GM19467 (cell line): ENCODE results near the gene CDK13.

ENCODE experiments used
- ATAC-seq: cut with Tn5 transposase; IDR thresholded peaks from one replicate; pipeline ENCODE4 v1.9.1; 2021; ENCODE audit warnings: mild to moderate bottlenecking, moderate library complexity; ENCODE audit not compliant: unreplicated experiment

CDK13 gene

GRCh38 chr7:40008223-40008815 lies 58.3 kb downstream of the CDK13 start:
- ATAC-seq, result no peak

- no peak for ATAC-seq
Measured at GRCh38 chr7:40009301-40009700, 59.2 kb downstream of the CDK13 start.

DNA sequence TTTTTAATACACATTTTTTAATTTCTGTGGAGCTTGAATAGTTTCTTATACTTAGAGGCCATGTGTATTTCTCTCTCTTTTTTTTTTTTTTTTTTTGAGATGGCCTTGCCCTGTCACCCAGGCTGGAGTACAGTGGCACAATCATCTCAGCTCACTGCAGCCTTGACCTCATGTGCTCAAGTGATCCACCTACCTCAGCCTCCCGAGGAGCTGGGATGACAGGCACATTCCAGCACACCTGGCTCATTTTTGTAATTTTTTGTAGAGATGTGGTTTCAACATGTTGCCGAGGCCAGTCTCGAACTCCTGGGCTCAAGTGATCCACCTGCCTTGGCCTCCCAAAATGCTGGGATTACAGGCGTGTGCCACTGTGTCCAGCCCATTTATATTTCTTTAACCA lies 64.3 kb downstream of the CDK13 start:
- ATAC-seq, result no peak

GRCh38 chr7:40015790-40016296 lies 65.8 kb downstream of the CDK13 start:
- peak; percentile 91 for ATAC-seq

GRCh38 chr7:40019558-40019957 lies 69.5 kb downstream of the CDK13 start:
- ATAC-seq, result no peak

DNA sequence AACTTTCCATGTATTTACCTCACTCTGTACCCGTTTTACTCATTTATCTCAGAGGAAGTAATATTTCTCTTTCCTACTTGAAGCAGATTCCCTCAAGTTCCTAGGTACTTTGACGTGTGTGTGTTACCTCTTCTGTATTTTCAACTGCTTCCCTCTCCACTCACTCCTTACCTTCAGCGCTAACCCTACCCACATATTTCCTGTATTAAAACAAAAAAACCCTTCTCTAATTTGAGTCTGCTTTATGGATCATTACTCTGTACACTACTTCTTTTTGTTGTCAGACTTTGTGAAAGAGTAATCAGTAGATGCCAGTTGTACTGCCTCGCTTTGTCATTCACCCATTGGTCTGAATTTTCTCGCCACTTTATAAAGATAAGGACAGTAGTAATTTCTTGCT lies 74.0 kb downstream of the CDK13 start:
- no peak for ATAC-seq

DNA sequence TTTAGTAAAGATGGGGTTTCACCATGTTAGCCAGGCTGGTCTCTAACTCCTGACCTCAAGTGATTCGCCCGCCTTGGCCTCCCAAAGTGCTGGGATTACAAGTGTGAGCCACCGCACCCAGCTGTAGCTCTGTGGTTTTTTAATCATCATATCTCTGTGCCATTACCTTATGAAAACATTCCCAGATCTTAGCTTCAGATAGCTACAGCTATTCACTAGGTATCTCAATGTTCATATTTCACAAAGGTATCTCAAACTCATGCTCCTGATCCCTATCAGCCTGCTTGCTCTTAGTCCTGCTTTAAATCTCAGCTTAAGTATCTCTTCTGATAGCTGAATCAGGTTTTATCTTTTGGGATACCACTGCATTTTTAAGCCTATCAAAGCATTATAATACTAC lies 74.8 kb downstream of the CDK13 start:
- ATAC-seq, result no peak

- ATAC-seq, result no peak
Measured at GRCh38 chr7:40027545-40027944, 77.5 kb downstream of the CDK13 start.

DNA sequence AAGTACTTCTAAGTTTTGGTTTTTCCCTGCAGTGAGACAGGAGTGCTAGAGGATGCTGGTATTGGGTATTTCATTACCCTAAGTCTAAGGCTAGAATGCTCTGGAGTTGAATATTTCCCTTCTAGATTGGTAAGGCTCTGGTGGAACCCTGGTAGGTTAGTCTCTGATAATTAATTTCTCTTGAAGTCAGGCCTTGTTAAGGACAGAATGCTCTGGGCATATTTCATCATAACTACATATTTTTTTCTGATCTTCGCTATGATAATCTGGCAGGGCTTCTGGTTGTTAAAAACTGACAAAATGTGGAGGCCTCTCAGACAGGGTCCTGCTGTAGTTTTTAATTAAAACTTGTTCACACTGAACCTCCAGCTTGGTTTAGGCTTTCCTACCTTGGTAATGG lies 83.8 kb downstream of the CDK13 start:
- ATAC-seq, result no peak

GRCh38 chr7:40041456-40041855 lies 91.4 kb downstream of the CDK13 start:
- no peak for ATAC-seq

- ATAC-seq, result no peak
Measured at GRCh38 chr7:40043164-40043563, 93.1 kb downstream of the CDK13 start.

DNA sequence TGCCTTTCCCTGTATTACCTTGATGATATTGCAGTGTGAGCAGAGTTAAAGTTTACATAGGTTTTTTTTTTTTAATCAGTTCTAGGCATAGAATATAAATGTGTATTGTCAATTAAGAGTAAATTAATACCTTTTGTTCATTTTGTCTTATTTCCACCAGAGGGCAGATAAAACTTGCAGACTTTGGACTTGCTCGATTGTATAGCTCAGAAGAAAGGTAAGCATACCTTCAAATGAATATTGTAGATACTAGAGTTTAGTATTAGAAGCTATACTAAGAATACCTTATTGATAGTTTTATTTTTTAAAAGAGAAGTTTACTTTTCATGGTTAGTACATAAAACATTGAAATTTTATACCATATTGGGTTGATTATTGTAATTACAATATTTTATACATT lies 97.6 kb downstream of the CDK13 start:
- no peak for ATAC-seq

DNA sequence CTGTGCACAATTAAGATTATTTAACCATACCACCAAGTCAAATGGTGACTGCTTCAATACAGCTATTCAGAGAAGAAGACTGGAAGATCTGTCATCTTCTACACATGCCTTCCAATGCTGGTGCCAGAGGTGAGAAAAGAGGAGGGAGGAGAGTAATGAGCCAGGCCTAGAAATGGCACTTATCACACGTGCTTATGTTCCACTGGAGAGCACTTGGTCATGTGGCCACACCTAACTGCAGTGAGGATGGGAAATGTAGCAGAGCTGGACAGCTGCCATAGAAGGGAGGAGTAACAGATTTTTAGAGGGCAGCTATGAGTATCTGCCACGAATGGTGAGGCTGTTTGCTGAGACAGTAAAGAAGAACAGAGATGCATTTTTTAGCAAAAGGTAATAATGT lies 107.2 kb downstream of the CDK13 start:
- no peak for ATAC-seq

DNA sequence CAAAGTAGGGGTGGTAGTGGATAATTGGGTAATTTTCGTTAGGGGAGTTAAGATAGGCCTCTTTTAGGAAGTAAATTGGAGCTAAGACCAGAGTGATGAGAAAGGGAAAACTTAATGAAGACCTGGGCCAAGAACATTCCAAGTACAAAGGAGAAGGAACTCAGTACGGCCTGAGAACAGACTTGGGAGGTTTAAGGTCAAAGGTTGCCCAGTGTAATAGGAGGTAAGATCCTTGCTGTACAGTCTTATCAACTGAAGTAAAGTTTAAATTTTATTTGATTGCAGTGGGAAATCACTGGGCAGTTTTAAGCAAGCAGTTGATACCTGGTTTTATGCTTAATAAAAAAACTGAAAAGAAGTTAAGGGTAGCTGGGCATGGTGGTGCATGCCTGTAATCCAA lies 108.0 kb downstream of the CDK13 start:
- ATAC-seq, result no peak

DNA sequence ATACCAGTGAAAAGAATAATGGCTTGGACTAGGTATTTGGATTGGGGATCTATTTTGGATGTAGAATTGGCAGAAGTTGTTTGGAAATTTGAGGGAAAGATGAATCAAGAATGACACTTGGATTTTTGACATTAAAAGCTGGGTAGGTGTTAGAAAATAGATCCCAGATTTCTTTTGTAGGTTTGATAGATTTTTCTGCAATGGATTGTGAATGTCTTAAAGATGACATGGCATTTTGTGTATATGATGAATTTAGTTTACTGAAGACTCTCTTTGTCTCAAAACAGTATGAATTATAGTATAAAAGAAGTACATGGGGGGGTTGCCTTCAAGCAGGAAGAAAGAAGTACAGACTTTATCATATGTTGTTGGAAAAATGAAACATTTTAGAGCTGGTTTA lies 108.6 kb downstream of the CDK13 start:
- no peak for ATAC-seq

- ATAC-seq, result no peak
Measured at GRCh38 chr7:40059057-40059456, 109.0 kb downstream of the CDK13 start.

DNA sequence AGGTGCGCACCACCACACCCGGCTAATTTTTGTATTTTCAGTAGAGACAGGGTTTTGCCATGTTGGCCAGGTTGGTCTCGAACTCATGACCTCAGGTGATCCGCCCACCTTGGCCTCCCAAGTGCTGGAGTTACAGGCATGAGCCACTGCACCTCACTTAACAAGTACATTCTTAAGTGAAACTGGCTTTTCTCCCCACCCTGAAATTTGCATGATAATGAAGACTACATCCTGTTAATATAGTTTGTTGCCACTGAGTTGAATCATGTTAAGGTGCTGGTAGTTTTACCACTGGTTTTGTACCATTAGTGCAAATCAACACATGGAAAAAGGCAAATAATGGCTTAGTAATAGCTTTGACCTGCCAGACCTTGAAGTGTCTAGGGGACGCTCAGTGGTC lies 122.2 kb downstream of the CDK13 start:
- no peak for ATAC-seq

DNA sequence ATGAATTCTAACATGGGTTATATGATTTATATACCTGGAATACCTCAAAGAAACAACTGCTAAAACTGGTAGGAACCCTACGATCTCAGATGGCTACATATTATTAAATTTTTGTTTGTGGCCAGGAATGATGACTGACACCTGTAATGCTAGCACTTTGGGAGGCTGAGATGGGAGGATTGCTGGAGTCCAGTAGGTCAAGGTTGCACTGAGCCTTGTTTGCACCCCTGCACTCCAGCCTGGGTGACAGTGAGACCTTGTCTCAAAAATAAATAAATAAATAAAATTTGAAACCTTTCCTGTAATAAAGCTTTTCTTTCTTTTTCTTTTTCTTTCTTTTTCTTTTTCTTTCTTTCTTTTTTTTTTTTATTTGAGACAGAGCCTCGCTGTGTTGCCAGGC lies 123.2 kb downstream of the CDK13 start:
- no peak for ATAC-seq

- no peak for ATAC-seq
Measured at GRCh38 chr7:40077849-40078248, 127.8 kb downstream of the CDK13 start.

DNA sequence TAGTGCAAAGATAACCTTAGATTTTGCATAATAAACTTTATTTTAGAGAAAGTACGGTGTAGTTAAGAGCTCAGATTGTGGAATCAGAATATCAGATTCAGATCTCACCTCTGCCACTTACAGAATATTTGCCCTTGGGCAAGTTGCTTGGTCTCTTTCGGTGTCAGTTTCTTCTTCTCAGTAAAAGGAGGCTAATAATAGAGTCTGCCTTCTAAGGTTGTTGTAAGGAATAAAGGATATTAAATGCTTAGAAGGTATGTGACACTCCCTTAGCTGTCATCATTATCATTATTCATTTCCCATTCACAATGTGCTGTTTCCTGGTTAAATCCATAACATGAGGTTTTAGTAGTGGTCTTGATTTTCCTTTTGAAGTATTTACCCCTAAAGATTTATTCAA lies 142.1 kb downstream of the CDK13 start:
- ATAC-seq, result no peak

GRCh38 chr7:40093631-40094350 lies 143.7 kb downstream of the CDK13 start:
- ATAC-seq, result no peak

DNA sequence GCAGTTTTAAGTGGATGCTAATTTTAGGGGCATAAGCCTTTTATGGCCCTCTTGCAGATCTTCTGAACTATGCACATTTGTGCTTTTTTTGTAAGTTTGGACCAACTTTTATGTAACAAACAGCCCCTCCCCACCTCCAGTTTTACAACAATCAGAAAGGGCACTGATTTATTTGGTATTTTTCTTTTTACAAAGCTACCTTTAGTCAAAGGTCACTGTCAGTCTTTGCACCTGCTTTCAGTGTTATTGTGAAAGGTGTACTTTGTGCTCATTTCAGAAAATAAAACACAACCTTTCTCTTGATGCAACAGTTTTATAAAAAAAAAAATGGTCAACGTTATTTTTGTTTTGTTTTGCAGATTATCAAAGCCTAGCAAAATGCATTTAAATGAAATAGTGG lies 145.2 kb downstream of the CDK13 start:
- no peak for ATAC-seq
